Colonic mucosa (tissue), 4 donors: Measurements from ENCODE around the gene PCDHGA12. TPM values are rescaled to one million over a fixed set of nuclear protein-coding genes. Genes with fewer than 3 reads are reported as not detected.
"Not testable (repeated sequence)": the region's sequence is repeated elsewhere in the genome, so short reads cannot be mapped to it uniquely, and the experiment has no call there.

Source experiments
- DNase-seq: peaks from one replicate; pipeline ENCODE4 v3.0.0-alpha.2; 2020
- H3K27ac ChIP-seq: fragments of 200-600 bp; one replicate; pipeline ENCODE4 v1.8.0; 2021
- H3K27me3 ChIP-seq: fragments of 200-600 bp; one replicate; pipeline ENCODE4 v1.8.0; 2021
- H3K36me3 ChIP-seq: fragments of 200-600 bp; one replicate; pipeline ENCODE4 v1.8.0; 2021
- H3K4me1 ChIP-seq: fragments of 200-600 bp; one replicate; pipeline ENCODE4 v1.8.0; 2021; ENCODE audit warnings: mild to moderate bottlenecking
- H3K4me3 ChIP-seq: fragments of 200-600 bp; one replicate; pipeline ENCODE4 v1.8.0; 2021
- H3K9ac ChIP-seq, 2 donors: one replicate each; pipeline ENCODE4 v1.7.0; 2013; ENCODE audit warnings: control low read depth in 2 of 2, low read depth in 2 of 2, low read length in 2 of 2
- H3K9me3 ChIP-seq: fragments of 200-600 bp; one replicate; pipeline ENCODE4 v1.8.0; 2021
- CTCF ChIP-seq: fragments of 200-600 bp; IDR thresholded peaks from one replicate; pipeline ENCODE4 v1.8.0; 2022; ENCODE audit warnings: antibody characterized with exemption, mild to moderate bottlenecking
- intact Hi-C: fragments of 100-400 bp; cut with DNase I; formaldehyde crosslinking; loops from one replicate; pipeline ENCODE4 v1.14.1; 2022
- total RNA-seq, 2 donors: library from RNA; stranded (reverse); fragmentation: NEBNext Ultra II Directional in 1 of 2; extraction: Animal tissue kit (Norgen Biotek cat#: 25700) in 1 of 2; gene quantifications; one replicate each; pipeline ENCODE4 v1.2.1, GENCODE V29; 2021
- donor health status: healthy.
- donor health status: DM: no; HTN: no; CAD: no.
- donor health status: DM: no; HTN: no; CAD: no.

The PCDHGA12 gene
- total RNA-seq, 2 donors from 2014 or later: 1.0 to 1.5 TPM

- H3K27ac ChIP-seq, H3K4me1 ChIP-seq, H3K9me3 ChIP-seq, H3K9ac ChIP-seq, H3K36me3 ChIP-seq, H3K27me3 ChIP-seq: not testable (repeated sequence)
- peak; percentile 52 for DNase-seq
- intact Hi-C loops: loop anchor here (10.0 kb wide), 2 partner anchors 107 to 147 kb away; no protein-coding TSS in a partner anchor
- H3K4me3 ChIP-seq: peak within 1 kb of the TSS; percentile 26
- peak; percentile 32 for TF ChIP-seq CTCF
Measured at GRCh38 chr5:141417494-141418172, 12.7 kb upstream of the PCDHGA12 start, which contains the start of gene PCDHGB7. PCDHGB7 (plus strand) TSS chr5:141417677; CDS start chr5:141417860, 183 bp downstream.

- DNase-seq: no peak
- no peak for TF ChIP-seq CTCF
- intact Hi-C loops: loop anchor here (10.0 kb wide), 2 partner anchors 106 to 146 kb away; no protein-coding TSS in a partner anchor
- Histone ChIP-seq H3K4me3 (no peak overlapping the region), H3K27ac (no peak overlapping the region), H3K27me3 (peaks cover 5% of the 10 kb centered on the region), H3K9me3 (peaks cover 11% of the 10 kb centered on the region), H3K36me3 (no peaks in the 10 kb centered on the region), H3K4me1 (no peaks in the 10 kb centered on the region), H3K9ac (no peak overlapping the region)
Measured at GRCh38 chr5:141419074-141419880, 11.0 kb upstream of the PCDHGA12 start.

- intact Hi-C loops: no loop called here
- H3K9ac ChIP-seq: no peak within 1 kb of the TSS
- DNase-seq: peak; percentile 38
Measured at GRCh38 chr5:141420855-141421488, 9.3 kb upstream of the PCDHGA12 start, which contains the start of gene PCDHGA11. PCDHGA11 (plus strand) TSS chr5:141421051; CDS start chr5:141421228, 177 bp downstream.

GRCh38 chr5:141421489-141421855, 8.8 kb upstream of the PCDHGA12 start:
- peaks cover 11% of the 10 kb centered on the region for H3K9me3 ChIP-seq
- H3K36me3 ChIP-seq: no peaks in the 10 kb centered on the region
- peaks cover 5% of the 10 kb centered on the region for H3K27me3 ChIP-seq
- H3K9ac ChIP-seq: no peak overlapping the region
- intact Hi-C loops: no loop called here
- DNase-seq: no peak
- H3K4me1 ChIP-seq: no peaks in the 10 kb centered on the region
- no peak for TF ChIP-seq CTCF
- H3K4me3 ChIP-seq: no peak overlapping the region
- H3K27ac ChIP-seq: no peak overlapping the region

More at GRCh38 chr5:141420855-141421488, 9.3 kb upstream of the PCDHGA12 start, which contains the start of gene PCDHGA11:
- H3K4me1 ChIP-seq: no peaks in the 10 kb centered on the region
- peaks cover 5% of the 10 kb centered on the region for H3K27me3 ChIP-seq
- H3K4me3 ChIP-seq: peak within 1 kb of the TSS; percentile 18
- no peak within 1 kb of the TSS for H3K27ac ChIP-seq
- H3K9me3 ChIP-seq: peaks cover 11% of the 10 kb centered on the region
- TF ChIP-seq CTCF: no peak
- H3K36me3 ChIP-seq: no peaks in the 10 kb centered on the region

GRCh38 chr5:141422742-141423291, 7.5 kb upstream of the PCDHGA12 start:
- no peaks in the 10 kb centered on the region for H3K4me1 ChIP-seq
- peaks cover 5% of the 10 kb centered on the region for H3K27me3 ChIP-seq
- no peaks in the 10 kb centered on the region for H3K36me3 ChIP-seq
- intact Hi-C loops: no loop called here
- H3K27ac ChIP-seq: no peak overlapping the region
- no peak for TF ChIP-seq CTCF
- no peak for DNase-seq
- H3K9ac ChIP-seq: no peak overlapping the region
- peaks cover 16% of the 10 kb centered on the region for H3K9me3 ChIP-seq
- H3K4me3 ChIP-seq: no peak overlapping the region
